Fibroblast of lung (primary cell): Measurements from ENCODE around the gene PDLIM3. TPM values are rescaled to one million over a fixed set of nuclear protein-coding genes. Genes with fewer than 3 reads are reported as not detected.
A peak's percentile ranks its signal among the peaks of the same experiment; 100 is the strongest.

Experiments used
- DNase-seq, 2 donors: peaks; one replicate each; pipeline versions ENCODE4 v3.0.0 to v3.0.0-alpha.2; 2010; ENCODE audit warnings: low read depth in 2 of 2
- H2AFZ ChIP-seq: 2 replicates; pipeline ENCODE4 v1.5.1; 2012; ENCODE audit warnings: low read length, control low read depth, inconsistent platforms
- H3K27ac ChIP-seq: 2 replicates; pipeline ENCODE4 v1.5.1; 2011; ENCODE audit warnings: low read length, control low read depth; ENCODE audit not compliant: insufficient read depth
- H3K27me3 ChIP-seq: 2 replicates; pipeline ENCODE4 v1.5.1; 2011; ENCODE audit warnings: mild to moderate bottlenecking, low read length; ENCODE audit not compliant: control insufficient read depth, insufficient read depth
- H3K36me3 ChIP-seq: 2 replicates; pipeline ENCODE4 v1.5.1; 2011; ENCODE audit warnings: low read length; ENCODE audit not compliant: control insufficient read depth, insufficient read depth
- H3K4me1 ChIP-seq: 2 replicates; pipeline ENCODE4 v1.5.1; 2011; ENCODE audit warnings: low read length; ENCODE audit not compliant: control insufficient read depth, insufficient read depth; ENCODE audit errors: extremely low read depth
- H3K4me2 ChIP-seq: 2 replicates; pipeline ENCODE4 v1.5.1; 2011; ENCODE audit warnings: low read length, control low read depth; ENCODE audit not compliant: insufficient read depth; ENCODE audit errors: extremely low read depth
- H3K4me3 ChIP-seq, 4 experiments: fragments of 200-600 bp in 1 of 4; sonication (generic) in 1 of 4; replicated peaks in 1 of 4; 2 replicates each; pipeline ENCODE4 v1.5.1; 2011 to 2016; ENCODE audit warnings: low read length in 4 of 4, low read depth in 3 of 4, mild to moderate bottlenecking in 3 of 4, control low read depth in 2 of 4, inconsistent platforms in 1 of 4, mixed read lengths in 1 of 4; ENCODE audit not compliant: insufficient read depth in 1 of 4; ENCODE audit errors: control extremely low read depth in 1 of 4
- H3K79me2 ChIP-seq: 2 replicates; pipeline ENCODE4 v1.5.1; 2012; ENCODE audit warnings: mild to moderate bottlenecking, low read length, inconsistent platforms; ENCODE audit not compliant: control insufficient read depth, insufficient read depth
- H3K9ac ChIP-seq: 2 replicates; pipeline ENCODE4 v1.5.1; 2011; ENCODE audit warnings: mild to moderate bottlenecking, low read length, control low read depth; ENCODE audit not compliant: insufficient read depth
- H3K9me3 ChIP-seq: 2 replicates; pipeline ENCODE4 v1.5.1; 2012; ENCODE audit warnings: low read depth, low read length; ENCODE audit not compliant: control insufficient read depth, insufficient read depth
- H4K20me1 ChIP-seq: 2 replicates; pipeline ENCODE4 v1.5.1; 2011; ENCODE audit warnings: low read length; ENCODE audit not compliant: control insufficient read depth, insufficient read depth; ENCODE audit errors: extremely low read depth
- CTCF ChIP-seq, 2 donors: IDR thresholded peaks in 1 of 2; conservative IDR thresholded peaks in 1 of 2; 1 replicate in 1 of 2; 2 replicates in 1 of 2; pipeline ENCODE4 v1.5.1; 2011 to 2012; ENCODE audit warnings: low read length in 2 of 2, control low read depth in 1 of 2, inconsistent platforms in 1 of 2, low read depth in 1 of 2, mild to moderate bottlenecking in 1 of 2
- EZH2 ChIP-seq: IDR thresholded peaks from 2 replicates; pipeline ENCODE4 v1.5.1; 2012; ENCODE audit warnings: low read length, control low read depth, mild to moderate bottlenecking; ENCODE audit errors: missing control alignments
- polyA plus RNA-seq, 2 donors: library from polyadenylated mRNA; depleted of rRNA in 1 of 2; stranded (reverse) in 1 of 2; unstranded in 1 of 2; fragments of >200 nt; gene quantifications; 2 replicates each; pipeline ENCODE4 v1.2.1, GENCODE V29; 2011 to 2012; ENCODE audit warnings: missing spikeins in 1 of 2
- total RNA-seq: library from RNA; depleted of rRNA; stranded (reverse); fragments of >200 nt; gene quantifications from 2 replicates; pipeline ENCODE4 v1.2.1, GENCODE V29; 2014

The PDLIM3 gene
- total and polyA plus RNA-seq, 2 donors (not counting 1 experiment from before 2014, with no cell fraction given) = 8.7 to 20.8 TPM

- H4K20me1 ChIP-seq = no peaks in the 10 kb centered on the region
- H3K36me3 ChIP-seq = no peaks in the 10 kb centered on the region
- H3K4me2 ChIP-seq = peak overlapping the region; percentile 94
- H3K9ac ChIP-seq = peak overlapping the region; percentile 57
- DNase-seq = no peak
- no peaks in the 10 kb centered on the region for H3K79me2 ChIP-seq
- no peaks in the 10 kb centered on the region for H3K9me3 ChIP-seq
- TF ChIP-seq CTCF (conservative IDR thresholded peaks at IDR 0.05 in 1 of 2, IDR thresholded peaks at IDR 0.05 in 1 of 2; ENCODE audit: low read depth in 1 of 2, low read length in 2 of 2) (no peak), EZH2 (no peak)
- H3K4me1 ChIP-seq = no peaks in the 10 kb centered on the region
- peak overlapping the region; percentile 28 for H3K27ac ChIP-seq
- H2AFZ ChIP-seq = peak overlapping the region; percentile 63
- peak overlapping the region; percentile 52 to 71 (median 65) for H3K4me3 ChIP-seq
- peaks cover 5% of the 10 kb centered on the region for H3K27me3 ChIP-seq
Observed at GRCh38 chr4:185472103-185472542, 63.2 kb downstream of the PDLIM3 start.

- H3K9ac ChIP-seq = peak within 1 kb of the TSS; percentile 57
- no peaks in the 10 kb centered on the region for H3K9me3 ChIP-seq
- H3K27ac ChIP-seq = peak within 1 kb of the TSS; percentile 28
- H2AFZ ChIP-seq = peak within 1 kb of the TSS; percentile 92
- peak; percentile 27 to 36 for TF ChIP-seq CTCF (conservative IDR thresholded peaks at IDR 0.05 in 1 of 2, IDR thresholded peaks at IDR 0.05 in 1 of 2; ENCODE audit: low read depth in 1 of 2, low read length in 2 of 2)
- TF ChIP-seq EZH2 = no peak
- peaks cover 5% of the 10 kb centered on the region for H3K27me3 ChIP-seq
- H4K20me1 ChIP-seq = no peaks in the 10 kb centered on the region
- H3K36me3 ChIP-seq = no peaks in the 10 kb centered on the region
- no peaks in the 10 kb centered on the region for H3K4me1 ChIP-seq
- no peaks in the 10 kb centered on the region for H3K79me2 ChIP-seq
- peak within 1 kb of the TSS; percentile 72 to 80 (median 75) for H3K4me3 ChIP-seq
- H3K4me2 ChIP-seq = peak within 1 kb of the TSS; percentile 99
- DNase-seq = peak; percentile 89 to 99
Observed at GRCh38 chr4:185471235-185472102, 63.8 kb downstream of the PDLIM3 start, which contains the start of gene CCDC110. Gene CCDC110, minus strand, starts transcription at chr4:185471733. Its CDS starts 50 bp downstream, at chr4:185471683.

GRCh38 chr4:185470501-185471195, 64.7 kb downstream of the PDLIM3 start:
- Histone ChIP-seq H2AFZ (peak overlapping the region; percentile 92), H3K36me3 (no peaks in the 10 kb centered on the region), H3K9ac (peak overlapping the region; percentile 13), H3K4me2 (peak overlapping the region; percentile 99), H3K4me1 (no peaks in the 10 kb centered on the region), H3K79me2 (no peaks in the 10 kb centered on the region), H3K27ac (no peak overlapping the region), H3K27me3 (peaks cover 5% of the 10 kb centered on the region), H3K9me3 (no peaks in the 10 kb centered on the region), H3K4me3 (peak overlapping the region; percentile 72 to 80 (median 75)), H4K20me1 (no peaks in the 10 kb centered on the region)
- DNase-seq = peak; percentile 10 to 20
- TF ChIP-seq CTCF (conservative IDR thresholded peaks at IDR 0.05 in 1 of 2, IDR thresholded peaks at IDR 0.05 in 1 of 2; ENCODE audit: low read depth in 1 of 2, low read length in 2 of 2) (no peak), EZH2 (no peak)
